AG08395 (cell line): ENCODE measurements around the gene CDK13.
"Not testable (repeated sequence)": the region's sequence is repeated elsewhere in the genome, so short reads cannot be mapped to it uniquely, and the experiment has no call there.

ENCODE experiments used
- DNase-seq: peaks from one replicate; pipeline ENCODE4 v3.0.0; 2012; ENCODE audit warnings: mixed read lengths, low spot score

Gene CDK13

GRCh38 chr7:40097728-40098127 is 147.7 kb downstream of the CDK13 start:
- DNase-seq = no peak

GRCh38 chr7:40098810-40099209 is 148.8 kb downstream of the CDK13 start:
- no peak for DNase-seq

- no peak for DNase-seq
These were observed 149.8 kb downstream of the CDK13 start for GRCh38 chr7:40099837-40100236.

GRCh38 chr7:40101201-40101600 is 151.1 kb downstream of the CDK13 start:
- DNase-seq = no peak

GRCh38 chr7:40102897-40103296 is 152.8 kb downstream of the CDK13 start:
- DNase-seq = no peak

GRCh38 chr7:40105879-40106473 is 155.9 kb downstream of the CDK13 start:
- no peak for DNase-seq

- DNase-seq = no peak
These were observed 165.9 kb downstream of the CDK13 start for GRCh38 chr7:40115936-40116335.

GRCh38 chr7:40117199-40117598 is 167.1 kb downstream of the CDK13 start:
- not testable (repeated sequence) for DNase-seq

- DNase-seq = not testable (repeated sequence)
These were observed 168.1 kb downstream of the CDK13 start for GRCh38 chr7:40118201-40118600.

- no peak for DNase-seq
These were observed 170.0 kb downstream of the CDK13 start for GRCh38 chr7:40120020-40120419.

GRCh38 chr7:40122100-40122939 is 172.3 kb downstream of the CDK13 start:
- DNase-seq = not testable (repeated sequence)

GRCh38 chr7:40122940-40123254 is 172.8 kb downstream of the CDK13 start:
- no peak for DNase-seq

- DNase-seq = peak; percentile 17
These were observed 183.7 kb downstream of the CDK13 start for GRCh38 chr7:40133561-40134427.

GRCh38 chr7:40134428-40135316 is 184.6 kb downstream of the CDK13 start, which contains the start of the genes MPLKIP and SUGCT:
MPLKIP (minus strand) TSS chr7:40134622; CDS start chr7:40134567, 55 bp downstream.
SUGCT (plus strand) TSS chr7:40135005.
- peak; percentile 93 for DNase-seq

GRCh38 chr7:40135317-40135610 is 185.2 kb downstream of the CDK13 start:
- DNase-seq = no peak

GRCh38 chr7:40137563-40137962 is 187.5 kb downstream of the CDK13 start:
- DNase-seq = no peak

GRCh38 chr7:40138973-40139372 is 188.9 kb downstream of the CDK13 start:
- no peak for DNase-seq

- DNase-seq = not testable (repeated sequence)
These were observed 189.8 kb downstream of the CDK13 start for GRCh38 chr7:40139891-40140290.

GRCh38 chr7:40141916-40142315 is 191.9 kb downstream of the CDK13 start:
- not testable (repeated sequence) for DNase-seq

- DNase-seq = not testable (repeated sequence)
These were observed 195.6 kb downstream of the CDK13 start for GRCh38 chr7:40145596-40146130.
